Epidermal melanocyte (primary cell): ENCODE results near the gene LPP.

Experiments
- DNase-seq: peaks from one replicate; pipeline ENCODE4 v3.0.0; 2011; ENCODE audit warnings: low spot score; ENCODE audit not compliant: insufficient read length

The LPP gene

DNA sequence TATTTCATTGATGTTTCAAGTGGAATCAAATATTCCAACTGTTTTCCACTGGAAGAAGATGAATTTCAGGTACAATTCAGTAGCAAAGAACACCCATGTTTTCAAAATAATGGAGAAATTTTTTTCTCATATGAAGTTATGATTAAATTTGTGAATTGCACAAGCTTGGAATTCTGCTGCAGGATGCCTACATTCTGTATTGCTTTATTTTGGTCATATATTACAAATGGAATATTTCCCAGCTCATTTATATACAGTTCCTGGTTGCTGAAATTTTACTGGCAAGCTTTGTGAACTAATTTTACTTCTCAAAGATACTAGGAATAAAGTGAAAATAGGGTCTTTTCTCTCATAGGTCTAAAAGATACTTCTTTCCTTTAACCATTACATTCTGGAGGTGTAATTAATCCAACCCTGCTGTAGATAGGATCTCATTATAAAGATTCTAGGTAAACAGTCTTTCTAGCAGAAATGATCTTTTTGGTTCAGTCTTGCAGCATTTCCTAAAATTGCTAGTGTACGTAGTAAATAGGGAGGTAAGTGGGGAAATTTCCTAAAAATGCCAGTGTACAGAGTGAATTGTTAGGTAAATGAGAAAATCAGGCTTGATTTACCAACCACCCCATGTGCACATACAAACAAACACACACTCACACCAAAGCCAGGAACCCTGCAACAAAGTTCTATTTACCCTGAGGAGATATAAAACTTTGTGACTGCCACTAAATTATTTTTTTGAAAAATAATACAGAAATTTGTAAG is 624.3 kb downstream of the LPP start:
- DNase-seq = no peak

DNA sequence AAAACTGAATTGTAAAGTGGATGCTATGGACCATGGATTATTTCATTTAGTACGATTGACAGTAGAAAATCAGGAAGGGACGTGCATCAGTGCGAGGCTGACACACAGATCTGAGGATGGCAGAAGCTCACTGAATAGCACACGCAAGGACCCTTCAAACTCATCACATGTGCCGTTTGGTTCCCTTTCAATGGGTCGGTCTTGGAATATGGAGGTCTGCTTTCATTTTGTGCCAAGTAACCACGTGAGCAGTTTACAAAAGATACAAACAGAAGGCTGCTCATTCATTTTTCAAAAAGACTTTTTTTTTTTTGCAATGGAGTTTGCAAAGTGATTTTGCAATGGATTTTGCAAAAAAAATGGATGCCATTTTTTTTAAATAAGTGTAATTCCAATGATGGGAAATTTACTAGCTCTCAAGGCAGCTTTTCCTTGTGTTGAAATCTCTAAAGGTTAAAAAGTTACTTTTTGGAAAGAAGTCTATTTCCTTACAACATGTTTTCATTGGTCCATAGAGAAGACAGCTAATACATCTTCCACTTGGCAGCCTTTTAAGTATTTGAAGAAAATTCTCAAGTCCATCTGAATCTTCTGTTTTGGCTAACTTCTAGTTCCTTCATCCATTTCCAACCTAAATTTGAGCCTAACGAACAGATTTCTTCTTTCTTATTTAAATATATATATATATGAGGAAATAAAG is 625.5 kb downstream of the LPP start:
- no peak for DNase-seq

DNA sequence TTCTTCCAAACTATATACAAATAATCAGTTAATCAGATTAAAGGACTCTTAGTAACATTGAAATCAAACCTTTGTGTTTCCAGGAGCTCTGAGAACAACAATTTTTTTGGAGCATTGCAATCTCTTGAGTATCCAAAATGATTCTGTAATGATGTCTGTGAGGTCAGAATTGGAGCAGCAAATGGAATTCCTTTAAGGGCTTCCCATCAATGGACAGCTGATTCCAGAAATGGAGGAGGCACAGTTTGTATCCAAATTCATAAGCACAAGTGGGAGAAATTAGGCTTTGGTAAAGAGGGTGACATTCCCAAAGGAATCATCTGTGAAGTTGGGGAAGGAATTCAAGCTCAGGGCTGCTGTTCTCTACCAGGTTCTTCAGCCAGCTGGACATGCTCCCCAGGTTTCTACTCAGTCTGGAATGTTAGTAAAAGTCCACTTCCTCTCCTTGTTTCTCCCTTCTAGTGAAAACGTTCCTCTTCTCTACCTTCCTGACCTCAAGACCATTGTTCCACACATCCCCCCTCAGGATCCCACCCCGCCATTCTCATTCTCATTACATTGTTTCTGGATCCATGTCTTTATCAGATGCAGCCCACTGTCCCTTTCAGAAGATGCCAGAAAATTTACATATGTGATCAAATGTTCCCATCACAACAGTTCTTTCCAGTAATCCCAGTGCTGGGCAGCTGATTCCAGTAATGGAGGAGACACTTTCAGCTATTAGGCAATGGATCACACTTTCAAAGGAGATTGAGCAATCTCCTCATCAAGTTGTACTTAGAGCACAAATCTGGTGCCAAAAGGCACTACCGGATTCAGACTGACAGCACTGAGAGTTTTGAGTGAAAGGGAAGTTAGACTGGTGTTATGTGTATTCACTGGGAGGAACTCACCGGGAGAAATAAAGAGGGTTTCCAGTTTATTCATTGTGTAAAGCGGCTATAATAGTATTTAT is 626.5 kb downstream of the LPP start:
- no peak for DNase-seq

DNA sequence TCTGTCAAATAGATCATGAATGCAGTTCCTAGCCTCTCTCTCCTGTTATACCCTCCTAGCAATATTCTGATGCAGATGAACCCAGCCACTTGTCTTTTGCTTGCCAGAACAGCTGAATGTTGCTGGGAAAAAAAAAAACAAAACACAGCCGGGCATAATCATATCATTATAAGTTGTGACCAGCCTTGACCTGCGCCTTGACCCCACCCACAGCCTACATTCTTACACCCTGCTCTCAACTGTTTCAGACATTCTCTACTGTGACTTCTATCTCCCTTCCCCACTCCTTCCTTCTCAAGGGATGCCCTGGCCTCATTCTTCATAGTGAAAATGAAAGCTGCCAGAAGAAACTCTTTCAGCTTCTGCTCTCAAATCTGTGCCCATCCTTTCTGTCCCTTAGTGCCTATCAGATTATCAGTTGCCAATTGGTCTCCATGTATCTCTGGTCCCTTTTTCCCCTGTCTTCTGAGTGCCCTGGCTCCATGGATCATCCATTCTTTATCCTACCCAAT is 628.7 kb downstream of the LPP start:
- no peak for DNase-seq

DNA sequence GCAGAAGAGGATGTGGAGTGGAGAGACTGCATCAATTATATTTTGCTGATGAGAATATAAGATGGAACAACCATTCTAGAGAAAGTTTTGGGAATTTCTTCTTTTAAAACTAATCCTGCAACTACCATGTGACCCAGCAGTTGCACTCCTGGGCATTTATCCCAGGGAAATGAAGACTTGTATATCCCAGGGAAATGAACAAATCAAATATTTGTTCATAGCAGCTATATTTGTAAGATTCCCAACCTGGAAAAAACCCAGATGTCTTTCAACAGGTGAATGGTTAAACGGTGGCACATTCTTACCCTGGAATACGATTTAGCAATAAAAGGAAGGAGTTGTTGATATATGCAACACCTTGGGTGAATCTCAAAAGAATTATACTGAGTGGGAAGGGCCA is 632.5 kb downstream of the LPP start:
- DNase-seq = no peak

DNA sequence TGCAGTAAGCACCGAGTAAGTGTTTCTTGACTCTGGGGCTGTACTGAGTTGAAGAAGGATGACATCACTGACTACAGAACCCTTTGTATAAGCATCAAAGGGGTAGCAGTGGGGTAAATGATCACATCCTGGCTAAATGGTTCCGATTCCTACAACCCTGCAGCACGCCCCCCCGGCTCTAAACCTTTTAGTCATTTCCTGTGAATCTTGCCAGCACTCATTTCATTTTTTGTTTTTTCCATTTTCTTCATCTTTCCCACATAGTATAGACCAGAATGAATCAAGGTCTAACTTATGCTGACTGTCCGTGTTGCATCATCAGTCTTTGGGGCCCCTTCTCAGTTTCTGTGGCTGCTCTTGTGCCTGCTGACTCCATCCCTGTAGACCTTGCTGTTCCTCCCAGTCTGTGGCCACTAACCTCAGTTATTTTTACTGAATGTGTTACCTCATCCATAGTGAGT is 634.7 kb downstream of the LPP start:
- DNase-seq = no peak

DNA sequence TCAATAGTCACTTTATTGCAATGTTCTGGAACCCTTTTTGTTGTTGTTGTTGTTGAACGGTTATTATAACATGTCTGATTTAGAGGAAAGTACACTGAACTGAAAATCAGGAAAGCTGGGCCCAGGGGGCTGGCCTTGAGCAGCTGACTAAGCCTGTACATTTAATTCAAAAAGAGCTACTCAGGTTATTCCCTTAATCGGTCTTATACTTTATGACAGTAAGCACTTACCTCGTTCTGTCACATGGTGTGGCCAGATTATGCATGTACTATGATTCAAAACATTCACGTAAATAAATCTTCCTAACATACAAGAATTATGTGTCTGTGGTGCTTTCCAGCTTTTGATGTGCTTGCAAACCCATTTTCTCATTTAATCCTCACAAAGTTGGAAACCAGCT is 635.3 kb downstream of the LPP start:
- DNase-seq = no peak

DNA sequence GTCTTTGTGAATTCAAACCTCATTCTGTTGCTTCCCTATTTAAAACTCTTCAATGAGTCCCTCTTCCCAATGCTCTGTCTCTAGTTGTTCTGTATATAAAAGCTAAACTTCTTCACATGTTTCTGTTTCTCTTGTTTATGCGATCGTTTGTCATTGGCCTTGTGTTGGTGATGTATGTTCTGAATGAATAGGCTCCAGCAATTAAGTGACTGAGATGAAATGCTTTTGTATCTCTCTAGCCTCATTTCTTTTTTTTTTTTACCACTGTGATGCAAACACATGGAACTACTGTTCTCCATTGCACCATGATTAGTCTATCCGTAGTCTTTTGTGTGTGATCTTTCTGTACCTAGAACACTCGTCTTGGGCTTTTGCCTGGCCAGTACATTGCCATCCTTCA is 637.4 kb downstream of the LPP start:
- DNase-seq = no peak

DNA sequence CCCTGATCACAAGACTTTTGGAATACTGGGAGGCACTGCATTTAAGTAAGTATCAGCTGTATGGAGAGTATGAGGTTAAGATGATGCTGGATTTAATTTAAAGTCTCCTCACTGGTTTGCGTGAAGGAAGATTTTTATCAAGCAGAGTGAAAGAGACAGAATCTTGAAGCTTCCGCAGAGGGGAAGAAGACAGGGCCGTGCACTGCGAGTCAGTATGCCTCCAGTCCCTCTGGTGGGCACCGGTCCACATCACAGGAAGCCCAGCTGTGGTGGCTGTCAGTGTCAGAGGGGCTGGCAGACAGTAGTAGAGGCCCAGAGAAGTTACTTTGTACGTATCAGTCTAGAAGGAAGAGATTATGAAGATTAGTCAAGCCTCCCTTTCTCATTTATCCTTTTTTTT is 638.8 kb downstream of the LPP start:
- no peak for DNase-seq

DNA sequence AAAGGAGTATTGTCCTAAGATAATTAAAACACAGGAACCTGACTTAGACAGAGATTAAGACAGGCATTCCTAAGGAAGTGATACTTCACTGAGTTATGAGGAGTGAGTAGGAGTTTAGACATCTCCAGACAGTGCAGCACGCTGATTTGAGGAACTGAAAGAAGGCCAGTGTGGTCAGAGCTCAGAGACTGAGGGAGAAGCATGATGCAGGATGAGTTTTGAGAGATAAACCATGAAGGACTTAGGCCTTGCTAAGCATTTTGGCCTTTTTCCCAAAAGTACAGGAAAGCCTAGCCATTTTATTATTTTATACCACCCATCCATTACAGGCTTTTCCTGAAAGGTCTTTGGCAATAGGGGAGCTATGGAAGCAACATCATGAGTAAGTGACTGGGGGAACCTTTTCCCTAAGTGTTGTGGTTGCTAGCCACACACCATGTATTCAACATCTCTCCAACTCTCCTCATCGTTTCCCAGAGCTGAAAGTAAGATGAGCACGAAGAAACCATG is 642.2 kb downstream of the LPP start:
- no peak for DNase-seq

DNA sequence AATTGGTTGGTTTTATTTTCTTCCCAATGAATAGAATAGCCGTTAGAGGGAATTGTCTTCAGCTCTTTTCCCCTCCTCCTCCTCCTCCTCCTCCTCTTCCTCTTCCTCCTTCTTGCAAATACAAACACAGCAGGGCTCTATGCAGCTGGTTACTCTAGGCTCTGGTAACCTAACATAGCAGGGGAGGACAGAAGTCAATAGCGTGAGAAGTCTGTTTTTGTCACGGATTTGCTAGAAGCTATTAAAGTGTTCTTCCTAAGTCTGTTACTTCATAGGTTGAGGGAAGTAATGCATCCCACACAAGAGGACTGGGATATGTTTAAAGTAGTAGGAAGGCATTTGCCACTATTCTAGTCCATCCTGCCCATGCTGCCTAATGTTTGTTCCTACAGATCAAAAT is 643.1 kb downstream of the LPP start:
- no peak for DNase-seq

DNA sequence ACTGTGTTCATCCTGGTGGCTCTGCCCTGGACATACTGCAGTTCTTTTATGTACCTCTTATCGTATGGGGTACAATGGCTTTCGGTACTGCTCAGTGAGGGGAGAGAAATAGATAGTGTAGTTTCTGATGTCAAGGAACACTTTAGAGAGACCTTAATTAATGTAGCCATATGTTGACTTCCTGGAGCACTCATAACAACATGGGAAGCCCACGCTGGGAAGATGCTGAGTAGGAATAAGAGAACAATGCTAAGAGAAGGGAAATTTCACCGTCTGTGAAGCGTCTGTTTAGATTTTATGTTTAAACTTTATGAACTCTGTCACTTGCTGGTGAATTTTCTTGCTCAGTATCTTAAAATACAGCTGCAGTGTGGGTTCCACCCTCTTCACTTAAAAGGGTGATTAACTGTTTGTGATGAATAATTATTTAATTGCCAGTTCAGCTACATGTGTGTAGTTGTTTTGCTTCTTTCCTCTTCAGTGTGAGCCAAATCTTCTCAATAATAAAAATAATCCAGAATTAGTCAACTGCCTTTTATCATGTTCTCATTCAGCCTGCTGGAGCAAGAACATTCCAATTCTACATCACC is 644.7 kb downstream of the LPP start:
- DNase-seq = no peak

DNA sequence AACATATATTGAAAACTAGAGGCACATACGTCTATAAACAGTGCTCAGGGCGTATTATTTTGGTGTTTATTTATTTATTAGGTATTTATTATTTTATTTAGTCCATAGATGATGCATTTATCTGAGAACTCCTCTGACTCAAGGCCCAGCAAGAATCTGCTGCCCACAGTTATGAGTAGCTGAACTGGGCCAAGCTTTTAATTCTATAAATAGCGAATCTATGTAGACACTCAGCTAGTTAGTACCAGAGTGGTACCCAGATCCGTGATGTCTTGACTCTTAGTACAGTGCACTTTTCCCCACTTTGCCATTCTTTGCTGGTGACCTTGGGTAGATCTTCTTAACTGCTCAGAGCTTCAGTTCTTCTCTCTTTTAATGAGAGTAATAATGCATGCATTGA is 647.4 kb downstream of the LPP start:
- no peak for DNase-seq

DNA sequence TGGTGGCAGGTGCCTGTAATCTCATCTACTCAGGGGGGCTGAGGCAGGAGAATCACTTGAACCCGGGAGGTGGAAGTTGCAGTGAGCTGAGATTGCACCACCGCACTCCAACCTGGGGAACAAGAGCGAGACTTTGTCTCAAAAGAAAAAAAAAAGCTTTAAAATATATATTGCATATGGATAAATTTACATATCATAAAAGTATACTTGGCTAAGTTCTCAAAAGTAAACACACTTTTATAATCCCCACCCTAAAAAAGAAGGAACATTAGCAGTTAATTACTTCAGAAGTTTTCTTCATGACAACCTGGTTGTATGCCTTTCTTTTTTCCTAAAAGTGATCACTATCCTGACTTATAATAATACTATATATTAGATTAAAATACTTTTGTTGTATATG is 648.7 kb downstream of the LPP start:
- DNase-seq = no peak

DNA sequence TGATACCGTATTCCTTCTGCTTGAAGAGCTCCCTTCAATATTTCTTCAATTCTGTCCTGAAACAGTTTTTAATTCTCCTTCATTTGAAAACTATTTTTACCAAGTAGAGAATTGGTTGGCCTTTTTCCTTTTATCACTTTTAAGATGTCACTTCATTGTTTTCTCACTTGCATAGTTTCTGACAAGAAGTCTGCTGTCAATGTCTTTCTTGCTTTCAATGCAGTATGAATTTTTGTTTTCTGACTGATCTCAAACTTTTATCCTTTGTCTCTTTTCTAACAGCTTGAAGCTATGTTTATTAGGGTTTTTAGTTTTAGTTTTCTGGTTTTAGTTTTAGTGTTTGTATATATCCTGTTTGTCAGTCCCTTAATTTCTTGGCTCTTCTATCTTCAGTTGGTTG is 653.0 kb downstream of the LPP start:
- DNase-seq = no peak

DNA sequence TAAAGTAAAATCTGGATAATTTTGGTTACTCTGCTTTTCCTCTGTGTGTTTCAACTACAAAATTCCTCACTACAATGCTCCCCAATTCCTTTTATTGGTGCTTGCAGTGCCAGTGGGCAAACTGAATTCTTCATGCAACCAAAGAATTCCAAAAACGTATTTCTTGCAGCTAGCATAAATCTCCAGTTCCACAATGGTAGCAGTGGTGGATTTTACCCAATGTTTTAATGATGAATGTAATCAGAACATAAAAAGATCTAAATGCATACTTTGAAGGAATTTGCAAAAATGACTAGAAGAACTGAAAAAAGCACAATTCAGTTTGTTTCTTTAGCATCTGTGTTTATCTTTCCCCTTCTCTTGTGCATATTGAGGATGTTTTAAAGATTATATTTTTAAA is 658.2 kb downstream of the LPP start:
- DNase-seq = no peak

DNA sequence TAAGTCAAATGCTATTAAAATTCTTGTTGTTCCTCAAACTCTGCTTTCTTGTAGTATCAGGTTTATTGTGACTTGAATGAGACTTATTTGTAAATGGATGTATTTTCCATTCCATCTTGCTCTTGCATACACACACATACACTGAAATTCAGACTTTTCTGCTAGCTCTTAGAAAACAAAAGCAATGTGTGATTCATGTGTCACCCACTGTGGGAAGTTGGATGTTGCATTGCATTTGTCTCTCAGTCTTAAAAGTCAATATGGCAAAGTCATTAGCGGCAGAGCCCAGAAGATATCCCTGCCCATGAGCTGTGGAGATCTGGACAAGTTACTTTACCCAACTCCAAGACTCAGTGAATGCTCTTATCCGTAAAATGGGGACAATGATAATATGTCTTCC is 660.6 kb downstream of the LPP start:
- no peak for DNase-seq

DNA sequence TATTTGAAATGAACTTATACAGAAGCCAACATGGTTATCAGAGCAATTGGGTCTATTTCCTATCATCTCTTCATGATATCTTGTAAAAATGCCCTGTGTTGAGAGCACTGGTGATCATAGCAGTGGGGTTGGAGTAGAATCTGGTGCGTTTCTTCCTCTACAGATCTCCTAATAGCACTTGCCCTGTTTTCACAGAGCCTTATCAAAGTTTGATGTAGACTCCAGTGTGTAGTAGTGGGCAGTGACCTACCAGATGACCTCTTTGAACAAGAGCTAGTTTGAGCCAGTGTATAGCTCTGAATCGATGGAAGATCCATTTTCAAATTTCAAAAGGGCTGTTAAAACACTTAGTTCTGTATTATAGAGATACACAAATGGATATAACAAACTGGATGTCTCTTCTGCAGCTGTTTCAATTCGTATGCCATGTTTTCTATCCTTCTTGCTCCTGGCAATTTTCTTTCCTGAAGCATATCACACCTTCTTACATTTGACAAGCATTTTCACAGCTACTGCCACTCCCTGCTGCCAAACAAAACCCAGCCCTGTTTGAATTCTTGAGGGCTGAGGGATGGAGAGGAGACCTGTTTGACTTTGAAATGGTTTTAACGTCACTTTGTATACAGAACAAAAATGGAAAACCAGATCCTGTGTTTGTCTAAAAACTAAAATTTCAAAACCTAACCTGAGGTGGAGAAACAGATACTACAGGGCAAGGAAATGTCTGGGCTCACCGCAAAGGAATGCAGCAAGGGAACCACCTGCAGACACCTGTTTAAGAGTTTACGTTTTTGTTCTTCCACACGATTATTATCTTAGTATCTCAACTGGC is 663.4 kb downstream of the LPP start:
- no peak for DNase-seq

DNA sequence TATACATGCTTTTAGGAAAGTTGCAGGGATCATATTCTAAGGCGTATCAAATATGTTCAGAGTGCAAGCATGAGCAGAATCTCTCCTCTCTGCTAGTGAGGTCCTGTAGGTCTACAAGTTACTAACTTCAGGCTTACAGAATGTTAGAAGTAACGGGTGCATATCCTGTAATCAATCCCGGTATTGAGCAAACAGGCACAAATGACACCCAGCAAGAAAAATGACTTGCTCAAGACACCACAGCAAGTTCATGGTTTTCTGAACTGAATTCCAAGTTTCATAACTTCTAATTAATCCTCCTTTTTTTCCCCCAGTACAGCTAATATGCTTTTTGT is 663.9 kb downstream of the LPP start:
- no peak for DNase-seq

DNA sequence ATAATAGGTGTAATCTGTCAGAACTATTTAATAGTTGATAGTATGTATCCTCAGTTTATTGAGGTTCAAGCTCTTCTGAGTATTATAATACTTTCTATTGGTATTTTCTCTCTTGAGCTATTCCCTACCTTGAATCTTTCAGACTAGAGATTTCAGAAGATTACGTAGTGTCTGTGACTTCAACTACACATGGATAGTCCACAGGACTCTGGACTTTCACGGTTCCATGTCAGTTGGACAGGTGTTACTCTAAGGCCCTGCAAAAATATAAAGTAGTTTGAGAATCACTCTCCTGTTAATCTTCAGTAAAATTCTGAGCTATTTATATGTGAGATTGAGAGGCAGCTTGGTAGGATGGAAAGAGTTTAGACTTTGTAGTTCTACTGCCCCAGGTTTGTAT is 664.3 kb downstream of the LPP start:
- no peak for DNase-seq
